HL-60 (cell line): ENCODE measurements around the gene ABCC1.

Experiments
- CTCF ChIP-seq: IDR thresholded peaks from one replicate; pipeline ENCODE4 v1.5.1; 2011; ENCODE audit warnings: low read length, control low read depth, inconsistent platforms; ENCODE audit not compliant: insufficient read depth
- GABPA ChIP-seq: IDR thresholded peaks from 2 replicates; pipeline ENCODE4 v1.6.1; 2012; ENCODE audit warnings: low read depth
- POLR2AphosphoS5 ChIP-seq: IDR thresholded peaks from 2 replicates; pipeline ENCODE4 v1.6.1; 2012; ENCODE audit warnings: low read depth
- TF ChIP-seq, protein P1 (sequence below): IDR thresholded peaks from 2 replicates; pipeline ENCODE4 v1.6.1; 2012; ENCODE audit warnings: low read depth; ENCODE audit not compliant: insufficient replicate concordance

DNA sequence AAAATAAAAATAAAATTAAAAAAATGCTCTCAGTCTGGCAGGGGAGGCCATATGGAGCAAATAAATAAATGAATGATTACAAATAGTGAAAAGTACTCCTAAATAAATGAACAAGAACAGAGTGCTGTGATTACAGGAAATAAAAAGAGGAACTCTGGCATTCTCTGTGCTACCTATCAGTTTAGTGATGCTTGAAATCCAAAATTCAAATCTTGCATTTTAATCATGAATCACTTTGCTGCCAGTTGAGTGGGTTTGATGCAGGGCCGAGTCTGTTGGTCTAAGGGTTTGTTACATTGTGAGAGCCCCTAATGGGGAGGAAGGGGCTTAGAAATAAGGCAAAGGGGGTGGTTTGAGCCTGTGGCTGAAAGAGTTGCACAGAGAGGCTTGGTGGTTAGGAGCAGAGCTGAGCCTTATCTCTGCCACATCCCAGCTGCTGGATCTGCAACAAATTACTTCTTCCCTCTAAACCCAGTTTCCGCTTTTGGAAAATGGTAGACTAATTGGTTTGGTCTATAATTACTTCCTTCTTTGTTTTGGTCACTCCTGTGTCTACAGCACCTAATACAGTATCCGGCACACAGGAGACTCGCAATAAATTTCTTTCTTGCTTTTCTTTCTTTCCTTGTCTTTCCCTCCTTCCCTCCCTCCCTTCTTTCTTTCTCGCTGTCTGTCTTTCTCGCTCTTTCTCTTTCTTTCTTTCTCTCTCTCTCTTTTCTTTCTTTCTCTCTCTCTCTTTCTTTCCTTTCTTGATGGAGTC lies 6.3 kb upstream of the ABCC1 start:
- no peak for TF ChIP-seq CTCF
- 0 out of 2 replicates have a peak, but pooled peaks have one; percentile 37 for TF ChIP-seq GABPA
- TF ChIP-seq POLR2AphosphoS5 = 0 out of 2 replicates have a peak, but pooled peaks have one; percentile 56
- TF ChIP-seq, protein P1, sequence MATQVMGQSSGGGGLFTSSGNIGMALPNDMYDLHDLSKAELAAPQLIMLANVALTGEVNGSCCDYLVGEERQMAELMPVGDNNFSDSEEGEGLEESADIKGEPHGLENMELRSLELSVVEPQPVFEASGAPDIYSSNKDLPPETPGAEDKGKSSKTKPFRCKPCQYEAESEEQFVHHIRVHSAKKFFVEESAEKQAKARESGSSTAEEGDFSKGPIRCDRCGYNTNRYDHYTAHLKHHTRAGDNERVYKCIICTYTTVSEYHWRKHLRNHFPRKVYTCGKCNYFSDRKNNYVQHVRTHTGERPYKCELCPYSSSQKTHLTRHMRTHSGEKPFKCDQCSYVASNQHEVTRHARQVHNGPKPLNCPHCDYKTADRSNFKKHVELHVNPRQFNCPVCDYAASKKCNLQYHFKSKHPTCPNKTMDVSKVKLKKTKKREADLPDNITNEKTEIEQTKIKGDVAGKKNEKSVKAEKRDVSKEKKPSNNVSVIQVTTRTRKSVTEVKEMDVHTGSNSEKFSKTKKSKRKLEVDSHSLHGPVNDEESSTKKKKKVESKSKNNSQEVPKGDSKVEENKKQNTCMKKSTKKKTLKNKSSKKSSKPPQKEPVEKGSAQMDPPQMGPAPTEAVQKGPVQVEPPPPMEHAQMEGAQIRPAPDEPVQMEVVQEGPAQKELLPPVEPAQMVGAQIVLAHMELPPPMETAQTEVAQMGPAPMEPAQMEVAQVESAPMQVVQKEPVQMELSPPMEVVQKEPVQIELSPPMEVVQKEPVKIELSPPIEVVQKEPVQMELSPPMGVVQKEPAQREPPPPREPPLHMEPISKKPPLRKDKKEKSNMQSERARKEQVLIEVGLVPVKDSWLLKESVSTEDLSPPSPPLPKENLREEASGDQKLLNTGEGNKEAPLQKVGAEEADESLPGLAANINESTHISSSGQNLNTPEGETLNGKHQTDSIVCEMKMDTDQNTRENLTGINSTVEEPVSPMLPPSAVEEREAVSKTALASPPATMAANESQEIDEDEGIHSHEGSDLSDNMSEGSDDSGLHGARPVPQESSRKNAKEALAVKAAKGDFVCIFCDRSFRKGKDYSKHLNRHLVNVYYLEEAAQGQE = no peak
